ENCODE measurements around the gene EFCAB12.

DNA sequence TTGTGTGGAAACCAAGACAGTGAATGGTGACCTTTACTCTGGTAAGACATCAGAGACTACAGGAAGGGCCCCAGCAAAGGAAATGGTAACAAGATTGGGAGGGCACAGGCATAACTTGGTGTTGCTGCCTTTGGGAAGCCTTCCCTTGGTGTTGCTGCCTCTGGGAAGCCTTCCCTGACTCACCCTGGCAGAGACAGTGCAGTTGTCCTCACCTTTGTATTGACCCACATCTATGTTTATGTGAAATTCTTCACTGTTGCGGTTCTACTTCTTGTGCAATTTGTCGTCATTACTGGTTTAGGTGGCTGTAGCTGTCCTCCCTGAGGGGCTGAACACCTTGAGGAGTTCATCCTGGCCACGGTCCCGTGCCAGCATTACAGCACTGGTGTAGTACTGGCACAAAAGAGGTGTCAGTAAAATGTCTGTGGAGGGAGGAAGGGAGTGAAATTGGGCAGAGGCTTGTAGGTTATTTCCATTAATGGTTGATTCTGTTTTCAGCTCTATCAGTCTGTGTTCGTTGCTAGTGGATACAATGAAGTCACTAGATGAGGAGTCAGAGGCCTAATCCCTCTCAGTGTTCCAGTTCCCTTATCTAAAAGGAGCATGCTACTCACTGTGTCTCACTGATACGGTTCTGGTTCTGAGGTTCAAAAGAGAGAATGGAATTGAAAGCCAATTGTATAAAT, 33.2 kb upstream of the EFCAB12 start:
- no peak for TF ChIP-seq EZH2 (IDR thresholded peaks at IDR 0.05; ENCODE audit: insufficient read depth, low read length)
- TF ChIP-seq, protein P1, sequence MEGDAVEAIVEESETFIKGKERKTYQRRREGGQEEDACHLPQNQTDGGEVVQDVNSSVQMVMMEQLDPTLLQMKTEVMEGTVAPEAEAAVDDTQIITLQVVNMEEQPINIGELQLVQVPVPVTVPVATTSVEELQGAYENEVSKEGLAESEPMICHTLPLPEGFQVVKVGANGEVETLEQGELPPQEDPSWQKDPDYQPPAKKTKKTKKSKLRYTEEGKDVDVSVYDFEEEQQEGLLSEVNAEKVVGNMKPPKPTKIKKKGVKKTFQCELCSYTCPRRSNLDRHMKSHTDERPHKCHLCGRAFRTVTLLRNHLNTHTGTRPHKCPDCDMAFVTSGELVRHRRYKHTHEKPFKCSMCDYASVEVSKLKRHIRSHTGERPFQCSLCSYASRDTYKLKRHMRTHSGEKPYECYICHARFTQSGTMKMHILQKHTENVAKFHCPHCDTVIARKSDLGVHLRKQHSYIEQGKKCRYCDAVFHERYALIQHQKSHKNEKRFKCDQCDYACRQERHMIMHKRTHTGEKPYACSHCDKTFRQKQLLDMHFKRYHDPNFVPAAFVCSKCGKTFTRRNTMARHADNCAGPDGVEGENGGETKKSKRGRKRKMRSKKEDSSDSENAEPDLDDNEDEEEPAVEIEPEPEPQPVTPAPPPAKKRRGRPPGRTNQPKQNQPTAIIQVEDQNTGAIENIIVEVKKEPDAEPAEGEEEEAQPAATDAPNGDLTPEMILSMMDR (IDR thresholded peaks at IDR 0.05; ENCODE audit: insufficient read depth, low read depth, low read length): no peak

All from astrocyte (in vitro differentiated cells and primary cell).